IPS DF 4.7 (cell line): ENCODE data around the gene TTLL8.

ENCODE experiments used
- DNase-seq: peaks from one replicate; pipeline ENCODE4 v3.0.0-alpha.2; 2013; ENCODE audit warnings: low spot score; ENCODE audit errors: extremely low read depth

The TTLL8 gene

GRCh38 chr22:50008151-50009040, 49.7 kb downstream of the TTLL8 start:
- DNase-seq, result no peak

GRCh38 chr22:50007057-50007511, 51.0 kb downstream of the TTLL8 start:
- no peak for DNase-seq

- DNase-seq, result no peak
Observed at GRCh38 chr22:50004918-50005317, 53.2 kb downstream of the TTLL8 start.

- no peak for DNase-seq
Observed at GRCh38 chr22:50002791-50003190, 55.3 kb downstream of the TTLL8 start.

- DNase-seq, result no peak
Observed at GRCh38 chr22:50001388-50002231, 56.5 kb downstream of the TTLL8 start.

- DNase-seq, result no peak
Observed at GRCh38 chr22:50000587-50001387, 57.3 kb downstream of the TTLL8 start.

- DNase-seq, result no peak
Observed at GRCh38 chr22:49999946-50000586, 58.0 kb downstream of the TTLL8 start.

- DNase-seq, result no peak
Observed at GRCh38 chr22:49999063-49999945, 58.8 kb downstream of the TTLL8 start.

- DNase-seq, result no peak
Observed at GRCh38 chr22:49998718-49999062, 59.4 kb downstream of the TTLL8 start.

GRCh38 chr22:49997932-49998717, 60.0 kb downstream of the TTLL8 start:
- DNase-seq, result no peak

GRCh38 chr22:49997251-49997599, 60.9 kb downstream of the TTLL8 start:
- DNase-seq, result no peak

- DNase-seq, result no peak
Observed at GRCh38 chr22:49996518-49997250, 61.4 kb downstream of the TTLL8 start.

GRCh38 chr22:49996119-49996517, 62.0 kb downstream of the TTLL8 start:
- DNase-seq, result no peak

- no peak for DNase-seq
Observed at GRCh38 chr22:49995361-49996118, 62.6 kb downstream of the TTLL8 start.

- no peak for DNase-seq
Observed at GRCh38 chr22:49995041-49995360, 63.1 kb downstream of the TTLL8 start.

GRCh38 chr22:49994361-49995040, 63.6 kb downstream of the TTLL8 start:
- DNase-seq, result no peak

- DNase-seq, result no peak
Observed at GRCh38 chr22:49993649-49994360, 64.3 kb downstream of the TTLL8 start.
